H1 (cell line): ENCODE measurements around the gene RWDD3. TPM values are rescaled to one million over a fixed set of nuclear protein-coding genes. Genes with fewer than 3 reads are reported as not detected.

Experiments
- CTCF ChIA-PET: fragments of 300-600 bp; sonication (Branson Sonifier 250); formaldehyde crosslinking; loops from one replicate; lab custom pipeline; 2021; ENCODE audit not compliant: partially characterized antibody; lab: Charles Lee
- POLR2A ChIA-PET: fragments of 300-600 bp; sonication (Branson Sonifier 250); formaldehyde crosslinking; loops from one replicate; lab custom pipeline; 2021; ENCODE audit warnings: inconsistent platforms; ENCODE audit not compliant: partially characterized antibody; lab: Charles Lee
- DNase-seq, 2 experiments: peaks; one replicate each; pipeline versions ENCODE4 v3.0.0 to v3.0.0-alpha.2; 2010 to 2022; ENCODE audit warnings: low spot score in 2 of 2, low read depth in 1 of 2, mixed read lengths in 1 of 2
- FAIRE-seq: peaks from 2 replicates; lab custom pipeline; 2011; peaks lifted over from hg19 to GRCh38; lab: Jason Lieb, UNC
- H2AFZ ChIP-seq: 2 replicates; pipeline ENCODE4 v1.8.1; 2012; ENCODE audit warnings: low read length, inconsistent platforms
- H2AK5ac ChIP-seq: 2 replicates; pipeline ENCODE4 v1.6.1; 2013; ENCODE audit warnings: low read depth, low read length
- H2BK120ac ChIP-seq: replicated peaks from 2 replicates; pipeline ENCODE3; 2013; ENCODE audit warnings: low read depth, low read length, inconsistent platforms
- H2BK12ac ChIP-seq: 2 replicates; pipeline ENCODE4 v1.6.1; 2013; ENCODE audit warnings: low read depth, low read length
- H2BK15ac ChIP-seq: 2 replicates; pipeline ENCODE4 v1.6.1; 2013; ENCODE audit warnings: low read length
- H2BK20ac ChIP-seq: 2 replicates; pipeline ENCODE4 v1.6.1; 2013; ENCODE audit warnings: low read length
- H2BK5ac ChIP-seq: 2 replicates; pipeline ENCODE4 v1.6.1; 2013; ENCODE audit warnings: low read depth, low read length
- H3K14ac ChIP-seq: 2 replicates; pipeline ENCODE4 v1.6.1; 2013; ENCODE audit warnings: inconsistent platforms; ENCODE audit not compliant: insufficient read length
- H3K18ac ChIP-seq: 2 replicates; pipeline ENCODE4 v1.6.1; 2013; ENCODE audit warnings: low read length; ENCODE audit errors: extremely low read depth
- H3K23ac ChIP-seq: 2 replicates; pipeline ENCODE4 v1.6.1; 2013; ENCODE audit warnings: inconsistent platforms; ENCODE audit not compliant: insufficient read length
- H3K23me2 ChIP-seq: 2 replicates; pipeline ENCODE4 v1.6.1; 2013; ENCODE audit warnings: low read depth, low read length
- H3K27ac ChIP-seq: 2 replicates; pipeline ENCODE4 v1.6.1; 2011; ENCODE audit warnings: low read depth, low read length, inconsistent platforms
- H3K27me3 ChIP-seq, 4 experiments: replicated peaks in 1 of 4; 1 replicate in 1 of 4; 2 replicates in 3 of 4; pipeline versions ENCODE4 v1.6.1 to v1.8.1; 2011 to 2013; ENCODE audit warnings: low read length in 3 of 4, mild to moderate bottlenecking in 3 of 4, inconsistent platforms in 2 of 4, mixed read lengths in 2 of 4, moderate library complexity in 1 of 4; ENCODE audit not compliant: control insufficient read depth in 3 of 4, insufficient read depth in 3 of 4; ENCODE audit errors: extremely low read depth in 1 of 4
- H3K36me3 ChIP-seq, 4 experiments: 2 replicates each; pipeline versions ENCODE4 v1.6.1 to v1.8.1; 2011 to 2013; ENCODE audit warnings: mild to moderate bottlenecking in 4 of 4, low read length in 3 of 4, moderate library complexity in 2 of 4, control low read depth in 1 of 4, inconsistent platforms in 1 of 4; ENCODE audit not compliant: insufficient read depth in 4 of 4, control insufficient read depth in 2 of 4
- H3K4ac ChIP-seq: replicated peaks from 2 replicates; pipeline ENCODE3; 2013; ENCODE audit warnings: low read length, low read depth, mixed read lengths, inconsistent platforms; ENCODE audit not compliant: insufficient read length
- H3K4me1 ChIP-seq, 4 experiments: replicated peaks in 1 of 4; 1 replicate in 1 of 4; 2 replicates in 3 of 4; pipeline versions ENCODE4 v1.6.1 to v1.8.1; 2011 to 2013; ENCODE audit warnings: low read length in 3 of 4, inconsistent platforms in 2 of 4, mixed read lengths in 1 of 4; ENCODE audit not compliant: insufficient read depth in 4 of 4, control insufficient read depth in 3 of 4
- H3K4me2 ChIP-seq, 2 experiments: 2 replicates each; pipeline versions ENCODE4 v1.6.1 to v1.8.1; 2011 to 2013; ENCODE audit warnings: low read depth in 2 of 2, low read length in 2 of 2, control low read depth in 1 of 2, inconsistent platforms in 1 of 2, mild to moderate bottlenecking in 1 of 2; ENCODE audit not compliant: insufficient read depth in 1 of 2
- H3K4me3 ChIP-seq, 4 experiments: fragments of 200-600, 300-600 bp in 1 of 4; sonication (generic), shearing (Covaris generic), sonication (Bioruptor Twin) in 1 of 4; 2 replicates each; pipeline versions ENCODE4 v1.5.1 to v1.8.1; 2011 to 2016; ENCODE audit warnings: low read length in 4 of 4, low read depth in 3 of 4, control low read depth in 2 of 4, inconsistent platforms in 2 of 4, mild to moderate bottlenecking in 2 of 4, mixed read lengths in 1 of 4, moderate library complexity in 1 of 4; ENCODE audit not compliant: insufficient read depth in 2 of 4; ENCODE audit errors: extremely low read depth in 1 of 4
- H3K56ac ChIP-seq: replicated peaks from 2 replicates; pipeline ENCODE3; 2013; ENCODE audit warnings: low read depth, mild to moderate bottlenecking, mixed read lengths, low read length, inconsistent platforms; ENCODE audit not compliant: insufficient read length
- H3K79me1 ChIP-seq: 2 replicates; pipeline ENCODE4 v1.6.1; 2013; ENCODE audit warnings: low read depth, low read length, control low read depth
- H3K79me2 ChIP-seq, 2 experiments: 2 replicates each; pipeline versions ENCODE4 v1.6.1 to v1.8.1; 2012 to 2013; ENCODE audit warnings: low read length in 2 of 2, mild to moderate bottlenecking in 2 of 2, inconsistent platforms in 1 of 2; ENCODE audit not compliant: insufficient read depth in 2 of 2, control insufficient read depth in 1 of 2
- H3K9ac ChIP-seq, 4 experiments: replicated peaks in 1 of 4; 1 replicate in 1 of 4; 2 replicates in 3 of 4; pipeline versions ENCODE4 v1.6.1 to v1.8.1; 2011 to 2013; ENCODE audit warnings: low read depth in 3 of 4, low read length in 3 of 4, control low read depth in 2 of 4, mild to moderate bottlenecking in 2 of 4, moderate library complexity in 2 of 4, inconsistent platforms in 1 of 4; ENCODE audit errors: extremely low read depth in 1 of 4
- H3K9me3 ChIP-seq, 2 experiments: 2 replicates each; pipeline versions ENCODE4 v1.6.1 to v1.8.1; 2012 to 2013; ENCODE audit warnings: mild to moderate bottlenecking in 2 of 2, moderate library complexity in 2 of 2, control low read depth in 1 of 2, inconsistent platforms in 1 of 2, low read depth in 1 of 2, low read length in 1 of 2, mixed read lengths in 1 of 2; ENCODE audit not compliant: insufficient read depth in 2 of 2
- H4K20me1 ChIP-seq, 2 experiments: replicated peaks in 1 of 2; 2 replicates each; pipeline versions ENCODE3 to v1.8.1; 2011 to 2013; ENCODE audit warnings: inconsistent platforms in 2 of 2, low read length in 2 of 2, mild to moderate bottlenecking in 1 of 2; ENCODE audit not compliant: insufficient read depth in 2 of 2, control insufficient read depth in 1 of 2
- H4K5ac ChIP-seq: 2 replicates; pipeline ENCODE4 v1.6.1; 2013; ENCODE audit warnings: low read length, low read depth, mixed read lengths, inconsistent platforms; ENCODE audit not compliant: insufficient read length
- H4K8ac ChIP-seq: 2 replicates; pipeline ENCODE4 v1.8.0; 2013; ENCODE audit warnings: mild to moderate bottlenecking, moderate library complexity, low read length, inconsistent platforms; ENCODE audit not compliant: insufficient read depth; ENCODE audit errors: extremely low read depth
- H4K91ac ChIP-seq: replicated peaks from 2 replicates; pipeline ENCODE3; 2013; ENCODE audit warnings: low read length, mixed read lengths, inconsistent platforms; ENCODE audit not compliant: insufficient read length
- GTF2F1 ChIP-seq: IDR thresholded peaks from 2 replicates; pipeline ENCODE4 v1.6.1; 2012; ENCODE audit warnings: low read depth, low read length, improper control_type of control experiment, borderline replicate concordance
- KDM5A ChIP-seq: fragments of 200-600 bp; IDR thresholded peaks from 2 replicates; pipeline ENCODE4 v1.7.1; 2012; ENCODE audit warnings: mild to moderate bottlenecking, low read length, inconsistent platforms, mixed read lengths
- RAD21 ChIP-seq, 2 experiments: IDR thresholded peaks in 1 of 2; conservative IDR thresholded peaks in 1 of 2; 2 replicates each; pipeline ENCODE4 v1.6.1; 2011; ENCODE audit warnings: low read depth in 2 of 2, low read length in 2 of 2, improper control_type of control experiment in 1 of 2, inconsistent platforms in 1 of 2, mild to moderate bottlenecking in 1 of 2, moderate library complexity in 1 of 2
- RXRA ChIP-seq: IDR thresholded peaks from 2 replicates; pipeline ENCODE4 v1.6.1; 2011; ENCODE audit warnings: low read depth, mild to moderate bottlenecking, low read length, moderate library complexity; ENCODE audit not compliant: insufficient read depth
- WGBS, 2 experiments: shearing (Covaris generic) in 1 of 2; methylation state at CpG; one replicate each; pipeline versions ENCODE4 v1.1.6 to v1.1.7; 2013 to 2015; ENCODE audit warnings: low lambda C conversion rate in 2 of 2, mixed read lengths in 2 of 2, inconsistent platforms in 1 of 2, low coverage in 1 of 2, missing lambda C conversion rate in 1 of 2; ENCODE audit not compliant: insufficient replicate concordance in 2 of 2, insufficient coverage in 1 of 2, insufficient read length in 1 of 2; ENCODE audit errors: extremely low coverage in 1 of 2, missing lambda C conversion rate in 1 of 2; 5-methylcytosine and 5-hydroxymethylcytosine counted together
- polyA plus RNA-seq, 7 experiments: library from polyadenylated mRNA; depleted of rRNA in 3 of 7; stranded (reverse) in 5 of 7; unstranded in 2 of 7; fragments of >200 nt in 5 of 7; fragments of 200-250 nt in 2 of 7; gene quantifications; 1 replicate in 5 of 7; 2 replicates in 1 of 7; 4 replicates in 1 of 7; pipeline versions ENCODE4 v1.2.1 to v1.2.3, GENCODE V29; 2011 to 2013; ENCODE audit warnings: missing spikeins in 2 of 7, mixed read lengths in 2 of 7
- total RNA-seq: library from RNA; stranded (reverse); fragmentation: NEBNext Ultra II Directional; extraction: Animal tissue kit (Norgen Biotek cat#: 25700); gene quantifications from 2 replicates; pipeline ENCODE4 v1.2.1, GENCODE V29; 2021

The RWDD3 gene
- total and polyA plus RNA-seq, 2 of the 8 experiments (the other 6 are each of a cell fraction or from before 2014, with no cell fraction given), result 7.9 to 14.5 TPM

- no peak overlapping the region for H2BK5ac ChIP-seq
- no peak for DNase-seq
- no peak overlapping the region for H3K23ac ChIP-seq
- no peaks in the 10 kb centered on the region for H3K27me3 ChIP-seq
- H4K20me1 ChIP-seq, result no peaks in the 10 kb centered on the region
- H3K4me3 ChIP-seq, result no peak overlapping the region
- TF ChIP-seq RAD21 (IDR thresholded peaks at IDR 0.05 in 1 of 2, conservative IDR thresholded peaks at IDR 0.05 in 1 of 2; ENCODE audit: low read depth in 2 of 2, low read length in 2 of 2), result no peak
- no peak for TF ChIP-seq RXRA
- no peak for TF ChIP-seq GTF2F1
- TF ChIP-seq KDM5A, result no peak
- no peak overlapping the region for H3K27ac ChIP-seq
- H2AFZ ChIP-seq, result no peak overlapping the region
- H4K91ac ChIP-seq, result no peak overlapping the region
- no peak overlapping the region for H3K14ac ChIP-seq
- ChIA-PET POLR2A (no interaction called here), CTCF (no interaction called here)
- WGBS, 2 experiments, result 87% methylated on average over 1 of the region's 1 CpG; no CpG with 5 or more reads in 1 of the 2 experiments
- no peak overlapping the region for H4K5ac ChIP-seq
- no peak overlapping the region for H3K56ac ChIP-seq
- peaks cover 0 to 4% (median 2%) of the 10 kb centered on the region in 4 experiments; a peak in 2 of 7 replicates for H3K4me1 ChIP-seq
- H2BK12ac ChIP-seq, result no peak overlapping the region
- H3K79me2 ChIP-seq, result no peaks in the 10 kb centered on the region
- no peak overlapping the region for H3K4ac ChIP-seq
- H3K4me2 ChIP-seq, result no peak overlapping the region
- H3K79me1 ChIP-seq, result no peaks in the 10 kb centered on the region
- H3K9me3 ChIP-seq, result no peaks in the 10 kb centered on the region
- no peak overlapping the region for H3K9ac ChIP-seq
- H2BK120ac ChIP-seq, result no peak overlapping the region
- H3K23me2 ChIP-seq, result no peaks in the 10 kb centered on the region
- H3K18ac ChIP-seq, result no peak overlapping the region
- no peak overlapping the region for H2BK20ac ChIP-seq
- no peak overlapping the region for H2AK5ac ChIP-seq
- H2BK15ac ChIP-seq, result no peak overlapping the region
- FAIRE-seq, result no peak
- H3K36me3 ChIP-seq, result no peaks in the 10 kb centered on the region
- H4K8ac ChIP-seq, result no peak overlapping the region
Observed at GRCh38 chr1:95193591-95193990, 40.4 kb upstream of the RWDD3 start.
